AG04450 (cell line): ENCODE data around the gene GLCCI1. TPM values are rescaled to one million over a fixed set of nuclear protein-coding genes. Genes with fewer than 3 reads are reported as not detected.
"Not testable (repeated sequence)": the region's sequence is repeated elsewhere in the genome, so short reads cannot be mapped to it uniquely, and the experiment has no call there.

Source experiments
- CTCF ChIA-PET: fragments of 300-600, 350-600 bp; formaldehyde crosslinking; extraction: SDS; loops from one replicate; lab custom pipeline; 2022; ENCODE audit warnings: antibody characterized with exemption, inconsistent platforms; lab: Charles Lee
- POLR2A ChIA-PET: fragments of 350-600 bp; formaldehyde crosslinking; extraction: SDS; loops from one replicate; lab custom pipeline; 2021; ENCODE audit warnings: antibody characterized with exemption, inconsistent platforms; lab: Yijun Ruan, JAX
- DNase-seq: peaks from one replicate; pipeline ENCODE4 v3.0.0-alpha.2; 2011; ENCODE audit warnings: low read depth, low spot score
- H3K27ac ChIP-seq: one replicate; pipeline ENCODE4 v1.5.1; 2012; ENCODE audit warnings: low read depth, low read length, control low read depth
- H3K27me3 ChIP-seq: one replicate; pipeline ENCODE4 v1.6.0; 2012; ENCODE audit warnings: low read length; ENCODE audit not compliant: control insufficient read depth, insufficient read depth
- H3K4me3 ChIP-seq: 2 replicates; pipeline ENCODE4 v1.5.1; 2011; ENCODE audit warnings: mild to moderate bottlenecking, low read depth, low read length, control low read depth
- H3K9me3 ChIP-seq: 2 replicates; pipeline ENCODE4 v1.5.1; 2012; ENCODE audit warnings: low read length; ENCODE audit not compliant: control insufficient read depth, insufficient read depth
- polyA plus RNA-seq: library from polyadenylated mRNA; depleted of rRNA; stranded (reverse); fragments of >200 nt; gene quantifications from 2 replicates; pipeline ENCODE4 v1.2.3, GENCODE V29; 2011
- TF ChIP-seq, protein P1 (sequence below): IDR thresholded peaks from 2 replicates; pipeline ENCODE4 v1.5.1; 2011; ENCODE audit warnings: low read depth, low read length, control low read depth, inconsistent platforms

The GLCCI1 gene
- polyA plus RNA-seq, 1 experiment = 13.5 TPM

DNA sequence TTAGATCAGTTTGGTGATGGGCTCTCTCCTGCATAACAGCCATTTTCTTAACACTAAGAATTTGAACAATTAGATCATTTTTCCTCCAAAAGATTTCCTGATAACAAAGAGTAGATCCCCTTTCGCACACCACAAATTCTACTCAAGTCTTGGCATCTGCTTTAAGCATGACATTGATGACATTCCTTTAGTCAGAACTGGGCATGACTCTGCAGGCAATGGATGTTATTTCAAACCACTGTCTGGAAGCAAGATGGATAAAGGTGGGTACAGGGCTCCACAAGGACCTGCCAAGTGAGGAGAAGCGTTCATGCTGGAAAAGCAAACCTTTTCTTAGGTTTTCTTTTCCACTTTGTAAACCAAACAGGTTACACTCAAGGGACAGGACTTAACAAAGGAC, 123.5 kb downstream of the GLCCI1 start:
- POLR2A ChIA-PET = no interaction called here
- DNase-seq = no peak
- CTCF ChIA-PET = interaction anchor here (0.6 to 1.1 kb wide), 2 partner anchors 439 to 667 kb away, joined by 3 read pairs; no protein-coding TSS in a partner anchor

DNA sequence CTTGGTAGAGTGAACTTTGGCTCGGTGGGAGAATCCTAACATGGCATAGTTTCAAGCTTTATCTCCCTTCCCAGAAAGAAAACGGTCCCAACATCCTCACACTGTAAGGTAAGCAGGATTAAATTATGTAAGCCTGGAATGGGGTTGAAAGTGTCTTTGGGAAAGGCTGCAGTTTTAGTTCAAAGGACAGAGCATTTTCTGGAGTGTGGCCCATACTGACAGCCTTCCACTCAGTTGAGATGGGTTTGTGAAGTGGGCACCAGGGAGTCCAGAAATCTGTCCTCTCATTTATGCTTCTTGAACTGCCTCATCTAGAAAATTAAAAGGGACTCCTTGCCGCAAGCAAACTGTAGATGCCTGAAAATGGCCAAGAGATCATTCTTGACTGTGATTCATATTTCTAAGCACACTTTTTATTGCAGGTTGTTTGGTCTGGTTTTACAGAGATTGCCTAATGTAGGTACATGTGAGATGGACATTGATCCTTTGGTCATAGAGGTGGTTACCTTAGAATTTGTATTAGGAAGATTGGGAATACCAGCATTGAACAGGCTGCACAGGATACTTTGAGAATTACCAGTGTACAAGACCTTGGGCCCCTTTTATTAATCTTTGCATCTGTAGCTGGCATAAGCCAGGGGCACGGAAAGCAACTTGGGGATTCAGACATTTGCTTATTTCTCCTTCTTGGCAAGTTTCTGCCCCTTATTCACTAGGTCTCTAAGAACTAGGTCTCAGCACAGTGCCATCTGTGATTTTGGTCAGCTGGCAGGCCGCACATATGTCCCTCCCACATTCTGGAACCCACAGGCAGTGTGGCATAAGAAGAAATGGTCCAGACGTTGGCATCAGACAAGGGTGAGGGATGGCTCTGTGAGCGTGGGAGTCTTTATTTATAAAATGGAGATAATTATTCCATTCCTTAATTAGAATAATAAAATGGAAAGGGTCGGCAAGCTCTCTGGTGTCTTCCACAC, 125.9 kb downstream of the GLCCI1 start:
- Histone ChIP-seq H3K4me3 (no peak overlapping the region), H3K27me3 (no peaks in the 10 kb centered on the region), H3K27ac (no peak overlapping the region), H3K9me3 (no peaks in the 10 kb centered on the region)
- POLR2A ChIA-PET = no interaction called here
- CTCF ChIA-PET = no interaction called here
- DNase-seq = no peak
- TF ChIP-seq, protein P1, sequence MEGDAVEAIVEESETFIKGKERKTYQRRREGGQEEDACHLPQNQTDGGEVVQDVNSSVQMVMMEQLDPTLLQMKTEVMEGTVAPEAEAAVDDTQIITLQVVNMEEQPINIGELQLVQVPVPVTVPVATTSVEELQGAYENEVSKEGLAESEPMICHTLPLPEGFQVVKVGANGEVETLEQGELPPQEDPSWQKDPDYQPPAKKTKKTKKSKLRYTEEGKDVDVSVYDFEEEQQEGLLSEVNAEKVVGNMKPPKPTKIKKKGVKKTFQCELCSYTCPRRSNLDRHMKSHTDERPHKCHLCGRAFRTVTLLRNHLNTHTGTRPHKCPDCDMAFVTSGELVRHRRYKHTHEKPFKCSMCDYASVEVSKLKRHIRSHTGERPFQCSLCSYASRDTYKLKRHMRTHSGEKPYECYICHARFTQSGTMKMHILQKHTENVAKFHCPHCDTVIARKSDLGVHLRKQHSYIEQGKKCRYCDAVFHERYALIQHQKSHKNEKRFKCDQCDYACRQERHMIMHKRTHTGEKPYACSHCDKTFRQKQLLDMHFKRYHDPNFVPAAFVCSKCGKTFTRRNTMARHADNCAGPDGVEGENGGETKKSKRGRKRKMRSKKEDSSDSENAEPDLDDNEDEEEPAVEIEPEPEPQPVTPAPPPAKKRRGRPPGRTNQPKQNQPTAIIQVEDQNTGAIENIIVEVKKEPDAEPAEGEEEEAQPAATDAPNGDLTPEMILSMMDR = no peak

More for the DNA sequence above, 123.5 kb downstream of the GLCCI1 start:
- Histone ChIP-seq H3K4me3 (no peak overlapping the region), H3K9me3 (no peaks in the 10 kb centered on the region), H3K27ac (no peak overlapping the region), H3K27me3 (no peaks in the 10 kb centered on the region)
- TF ChIP-seq, protein P1 = no peak

DNA sequence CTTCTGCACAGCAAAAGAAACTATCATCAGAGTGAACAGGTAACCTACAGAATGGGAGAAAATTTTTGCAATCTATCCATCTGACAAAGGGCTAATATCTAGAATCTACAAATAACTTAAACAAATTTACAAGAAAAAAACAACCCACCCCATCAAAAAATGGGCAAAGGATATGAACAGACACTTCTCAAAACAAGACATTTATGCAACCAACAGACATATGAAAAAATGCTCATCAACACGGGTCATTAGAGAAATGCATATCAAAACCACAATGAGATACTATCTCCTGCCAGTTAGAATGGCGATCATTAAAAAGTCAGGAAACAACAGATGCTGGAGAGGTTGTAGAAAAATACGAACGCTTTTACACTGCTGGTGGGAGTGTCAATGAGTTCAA, 132.7 kb downstream of the GLCCI1 start:
- H3K9me3 ChIP-seq, H3K27ac ChIP-seq, POLR2A ChIA-PET, H3K27me3 ChIP-seq, CTCF ChIA-PET, DNase-seq, H3K4me3 ChIP-seq: not testable (repeated sequence)

DNA sequence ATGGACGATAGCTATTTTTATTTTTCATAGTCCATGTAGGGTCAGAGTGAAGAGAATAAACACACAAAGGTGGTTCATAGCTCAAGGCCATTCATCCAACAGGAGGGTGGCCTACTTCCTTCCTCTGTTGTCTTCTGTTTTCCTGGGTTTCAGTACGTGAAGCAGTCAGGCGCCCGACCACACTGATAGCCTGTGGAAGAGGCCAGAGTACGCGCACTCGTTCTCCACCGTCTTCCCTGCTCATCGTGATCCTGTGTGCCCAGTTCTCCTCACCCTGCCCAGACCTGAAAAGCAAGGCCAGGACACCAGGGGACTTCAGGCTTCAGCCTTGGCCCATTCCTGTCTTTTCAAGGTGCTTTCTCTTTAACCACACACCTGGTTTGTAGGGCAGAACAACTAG, 134.7 kb downstream of the GLCCI1 start:
- Histone ChIP-seq H3K27me3 (no peaks in the 10 kb centered on the region), H3K27ac (no peak overlapping the region), H3K9me3 (no peaks in the 10 kb centered on the region), H3K4me3 (no peak overlapping the region)
- ChIA-PET CTCF (no interaction called here), POLR2A (no interaction called here)
- DNase-seq = no peak
- TF ChIP-seq, protein P1 = no peak

DNA sequence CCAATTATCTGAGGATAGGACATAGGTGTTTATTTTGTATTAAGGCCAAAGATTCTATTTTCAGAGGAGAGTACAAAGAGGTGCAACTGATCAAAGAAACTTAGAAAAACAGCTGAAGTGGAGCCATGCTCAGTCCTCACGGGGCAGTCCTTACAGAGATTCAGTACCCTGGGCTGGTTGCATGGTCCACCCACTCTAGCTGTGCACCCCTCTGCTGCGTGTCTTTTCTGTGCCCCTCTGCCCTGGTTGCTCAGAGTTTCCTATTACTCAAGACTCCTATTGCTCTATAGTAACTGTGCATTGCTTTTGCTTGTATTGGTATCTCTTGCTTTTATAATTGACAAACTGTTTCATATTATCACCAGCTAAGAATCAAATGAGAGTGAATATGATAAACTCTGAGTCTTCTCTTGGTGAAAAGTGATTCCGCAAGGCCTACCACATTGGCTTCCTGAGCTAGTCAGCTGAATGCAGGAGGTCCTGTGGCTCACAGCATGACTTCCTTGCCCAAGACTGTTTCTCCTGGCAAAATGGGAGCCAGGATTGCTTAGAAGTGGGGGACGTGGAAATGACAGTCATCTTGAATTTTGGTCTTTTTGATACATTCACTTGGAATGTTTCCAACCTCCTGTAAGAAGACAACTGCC, 137.0 kb downstream of the GLCCI1 start:
- DNase-seq = no peak
- ChIA-PET CTCF (no interaction called here), POLR2A (no interaction called here)
- H3K27ac ChIP-seq = no peak overlapping the region
- H3K9me3 ChIP-seq = no peaks in the 10 kb centered on the region
- no peak overlapping the region for H3K4me3 ChIP-seq
- TF ChIP-seq, protein P1 = no peak
- H3K27me3 ChIP-seq = no peaks in the 10 kb centered on the region
